ENCODE results near the gene PTPRQ.
"Not testable (repeated sequence)": the region's sequence is repeated elsewhere in the genome, so short reads cannot be mapped to it uniquely, and the experiment has no call there.

PTPRQ gene

GRCh38 chr12:80470403-80470802 is 26.4 kb downstream of the PTPRQ start:
- DNase-seq (ENCODE audit: low spot score): no peak

DNA sequence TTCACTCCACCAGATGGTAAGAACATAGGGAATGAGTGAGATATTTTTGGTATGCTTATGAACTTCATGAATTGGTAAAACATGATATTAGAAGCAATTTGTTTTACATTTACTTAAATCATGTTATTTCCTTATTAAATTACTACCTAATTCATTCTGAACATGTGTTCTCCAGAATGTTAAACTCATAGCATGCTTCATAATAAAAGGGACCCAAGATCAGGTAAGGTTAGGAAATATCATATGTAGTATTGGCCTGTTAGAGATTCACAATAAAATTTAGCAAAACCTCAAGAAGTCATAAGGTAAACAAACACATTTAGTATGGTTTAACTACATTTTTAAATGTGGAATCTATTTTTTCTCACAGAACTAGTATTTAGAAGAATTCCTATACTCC is 28.2 kb downstream of the PTPRQ start:
- no peak for DNase-seq (ENCODE audit: low spot score)

DNA sequence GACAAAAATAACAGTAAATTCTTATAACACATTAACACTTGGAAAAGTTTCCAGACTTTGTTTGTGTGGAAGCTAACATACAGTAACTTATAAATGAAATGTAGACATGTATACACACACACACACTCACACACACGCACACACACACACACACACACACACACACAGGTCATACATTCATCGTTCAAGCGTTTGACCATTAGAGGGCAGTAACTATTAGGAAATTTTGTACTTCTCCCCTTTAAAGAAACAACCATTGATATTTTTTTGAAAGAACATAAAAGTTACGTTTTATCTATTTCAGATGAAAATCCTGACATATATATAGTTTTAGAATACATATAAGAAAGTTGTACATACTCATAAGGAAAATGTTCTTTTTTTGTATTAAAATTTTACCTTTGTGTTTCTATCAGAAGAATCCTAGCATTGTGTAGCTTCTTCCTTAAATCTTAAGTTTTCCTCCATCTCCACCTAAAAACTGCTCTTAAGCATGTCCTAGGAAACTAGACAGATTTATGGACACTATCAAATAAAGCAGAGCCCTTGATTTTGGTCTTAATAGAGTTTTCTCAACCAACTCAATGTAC is 29.0 kb downstream of the PTPRQ start:
- DNase-seq (ENCODE audit: low spot score): peak; percentile 56

- not testable (repeated sequence) for DNase-seq (ENCODE audit: low spot score)
Measured at GRCh38 chr12:80477521-80478145, 33.6 kb downstream of the PTPRQ start.

- no peak for DNase-seq (ENCODE audit: low spot score)
Measured at GRCh38 chr12:80484746-80485145, 40.7 kb downstream of the PTPRQ start.

DNA sequence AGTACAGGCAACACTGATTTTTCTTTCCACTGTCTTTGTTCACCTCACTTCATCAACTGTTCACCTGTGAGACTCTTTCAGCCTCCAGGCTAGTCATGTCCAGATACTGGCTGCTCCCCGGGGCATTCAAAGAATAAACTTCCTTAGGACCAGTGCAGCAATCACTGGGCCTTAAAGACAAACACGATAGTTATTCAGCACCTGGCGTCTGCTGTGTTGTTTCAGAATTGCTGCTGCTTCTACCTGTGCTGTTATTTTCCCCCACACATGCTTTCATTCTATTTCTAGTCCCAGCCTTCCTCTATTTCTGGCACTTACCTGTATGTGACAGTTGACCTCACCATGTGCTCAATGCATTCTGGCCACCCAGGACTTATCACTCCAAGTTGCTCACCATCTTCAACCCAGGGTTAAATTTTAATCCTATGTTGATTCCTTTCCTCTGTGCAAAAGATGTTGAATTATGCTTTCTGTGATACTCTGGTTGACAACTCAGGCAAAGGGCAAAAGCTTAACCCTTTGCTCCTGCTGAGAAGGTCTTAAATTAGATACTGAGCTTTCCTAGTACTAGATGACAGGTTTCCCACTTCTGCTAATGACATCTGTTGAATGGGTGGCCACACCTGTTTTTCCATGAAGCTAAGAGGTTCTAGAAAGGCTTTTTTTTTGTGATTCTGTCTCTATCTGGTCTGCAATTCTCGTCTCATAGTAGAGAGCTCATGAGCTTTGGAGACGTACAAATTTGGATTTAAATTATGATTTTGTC is 41.4 kb downstream of the PTPRQ start:
- no peak for DNase-seq (ENCODE audit: low spot score)

DNA sequence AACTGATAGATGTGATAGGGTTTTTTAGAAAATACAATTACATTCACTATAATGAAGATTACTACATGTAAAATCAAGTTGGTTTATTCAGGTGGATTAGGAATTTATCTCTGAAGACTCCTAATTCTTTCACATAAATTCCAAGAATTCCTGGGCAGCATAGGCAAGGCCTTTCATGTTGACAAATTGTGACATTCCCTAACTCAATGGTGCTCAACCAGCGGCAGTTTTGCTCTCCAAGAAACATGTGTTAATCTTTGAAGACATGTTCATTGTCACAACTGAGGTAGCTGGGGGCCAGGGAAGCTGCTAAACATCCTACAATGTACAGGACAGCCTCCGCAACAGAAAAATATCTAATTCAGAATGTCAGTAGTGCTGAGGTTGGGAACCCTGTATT is 46.3 kb downstream of the PTPRQ start:
- no peak for DNase-seq (ENCODE audit: low spot score)

- no peak for DNase-seq (ENCODE audit: low spot score)
Measured at GRCh38 chr12:80491166-80491565, 47.1 kb downstream of the PTPRQ start.

GRCh38 chr12:80493466-80493865 is 49.4 kb downstream of the PTPRQ start:
- DNase-seq (ENCODE audit: low spot score): no peak

GRCh38 chr12:80494836-80495235 is 50.8 kb downstream of the PTPRQ start:
- no peak for DNase-seq (ENCODE audit: low spot score)

DNA sequence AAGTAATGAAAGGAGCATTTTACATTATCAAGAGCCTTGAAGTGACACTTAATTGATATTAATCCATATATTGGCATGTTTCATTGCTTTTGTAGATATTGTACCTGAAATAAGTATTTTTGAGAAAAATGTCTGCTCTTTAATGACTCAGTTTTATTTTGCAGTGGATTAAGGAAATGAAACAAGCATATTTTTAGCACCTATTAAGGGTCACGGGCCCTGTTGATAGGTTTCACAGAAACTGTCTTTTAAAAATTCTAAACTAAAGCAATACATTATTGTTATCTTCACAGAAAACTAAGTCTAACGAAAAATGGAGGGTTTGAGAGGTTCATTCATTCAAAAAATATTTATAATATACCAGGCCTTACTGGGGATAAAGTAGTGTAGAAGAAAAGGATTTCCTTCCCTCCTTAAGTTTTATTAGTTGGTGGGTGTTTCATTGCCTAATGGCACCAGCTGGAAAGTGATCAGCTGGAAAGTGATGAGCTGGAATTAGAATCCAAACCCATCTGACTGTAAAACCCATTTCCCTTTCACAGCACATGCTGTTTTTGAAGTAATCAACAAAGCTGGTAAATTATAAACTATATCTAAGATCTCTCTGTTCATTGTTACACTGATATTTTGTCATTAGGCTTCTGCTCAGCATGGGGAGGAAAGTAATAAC is 54.2 kb downstream of the PTPRQ start:
- DNase-seq (ENCODE audit: low spot score): no peak

DNA sequence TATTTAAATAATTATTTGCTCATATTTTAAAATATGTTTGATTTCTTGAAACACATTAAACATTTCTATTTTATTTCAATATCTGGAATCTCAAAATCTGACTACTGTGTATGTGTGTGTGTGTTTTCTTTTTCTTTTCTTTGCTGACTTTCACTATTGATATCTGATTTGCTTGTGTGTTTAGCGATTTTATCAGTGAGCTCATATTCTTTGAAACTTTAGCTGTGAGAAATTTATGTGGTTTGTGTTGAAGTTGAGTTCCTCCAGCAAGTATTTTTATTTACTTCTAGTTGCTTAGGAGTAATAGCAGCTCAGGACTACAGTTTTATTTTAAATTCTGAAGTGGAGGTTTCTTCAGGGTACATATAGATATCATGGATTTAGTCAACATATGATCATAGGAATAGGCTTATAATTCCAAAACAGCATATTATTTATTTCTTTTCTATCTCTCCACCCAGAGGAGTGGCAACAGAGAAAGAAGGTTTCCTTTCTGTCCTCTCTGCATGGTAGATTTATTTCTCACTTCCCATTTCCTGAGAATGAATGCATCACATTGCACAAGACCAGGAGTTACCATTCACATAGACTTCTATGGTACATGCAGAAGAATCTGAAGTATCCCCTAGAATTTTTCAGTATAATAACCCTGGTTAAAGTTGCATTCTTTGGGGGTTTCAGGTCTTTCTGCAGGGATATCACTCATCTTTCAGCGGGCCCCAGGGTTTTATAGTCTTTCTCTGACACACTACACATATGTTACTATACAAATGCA is 60.5 kb downstream of the PTPRQ start:
- no peak for DNase-seq (ENCODE audit: low spot score)

DNA sequence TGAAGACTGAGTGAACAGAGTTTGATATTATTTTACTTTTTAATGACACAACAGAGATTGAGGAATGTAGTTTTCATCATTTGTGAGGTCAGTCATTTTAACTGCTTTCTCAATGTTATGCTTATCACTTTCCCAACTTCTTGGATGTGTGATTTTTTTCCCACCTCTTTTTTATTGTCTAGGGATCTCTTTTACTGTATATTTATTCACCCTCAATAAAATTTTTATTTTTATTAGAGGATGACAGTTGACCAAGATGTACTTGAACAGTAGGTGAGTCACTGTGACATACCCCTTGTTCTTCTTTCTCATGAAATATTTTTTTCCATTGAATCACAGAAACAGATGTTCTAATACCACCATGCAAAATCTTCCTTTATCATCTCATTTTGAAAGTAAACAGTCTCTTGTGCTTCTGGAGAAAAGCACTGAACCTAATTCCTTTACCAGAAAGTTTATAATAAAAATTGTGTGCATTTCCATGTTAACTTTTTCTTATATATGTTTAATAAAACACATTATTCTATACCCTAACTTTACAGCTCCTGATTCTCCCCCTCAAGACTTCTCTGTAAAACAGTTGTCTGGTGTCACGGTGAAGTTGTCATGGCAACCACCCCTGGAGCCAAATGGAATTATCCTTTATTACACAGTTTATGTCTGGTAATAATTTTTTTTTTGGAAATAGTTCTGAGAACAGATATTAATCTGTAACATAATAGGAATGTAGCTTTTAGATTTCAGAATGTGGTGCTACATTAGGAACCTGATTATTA is 65.9 kb downstream of the PTPRQ start:
- no peak for DNase-seq (ENCODE audit: low spot score)

GRCh38 chr12:80512781-80513180 is 68.7 kb downstream of the PTPRQ start:
- DNase-seq (ENCODE audit: low spot score): no peak

DNA sequence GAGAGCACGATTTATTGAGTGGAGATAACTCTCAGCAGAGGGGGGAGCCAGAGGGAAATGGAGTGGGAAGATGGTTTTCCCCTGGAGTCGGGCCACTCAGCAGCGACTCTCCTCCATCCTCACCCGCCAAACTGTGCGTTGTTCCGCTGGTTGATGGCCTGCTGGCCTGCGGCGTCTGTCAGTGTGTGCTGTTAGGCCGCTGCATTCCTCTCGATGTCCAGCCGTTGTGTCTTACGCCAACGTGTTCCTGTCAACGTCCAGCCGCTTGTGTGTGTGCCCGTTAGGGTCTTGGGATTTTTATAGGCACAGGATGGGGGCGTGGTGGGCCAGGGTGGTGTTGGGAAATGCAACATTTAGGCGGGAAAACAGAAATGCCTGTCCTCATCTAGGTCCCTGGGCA is 69.2 kb downstream of the PTPRQ start:
- DNase-seq (ENCODE audit: low spot score): no peak

- no peak for DNase-seq (ENCODE audit: low spot score)
Measured at GRCh38 chr12:80517655-80518054, 73.6 kb downstream of the PTPRQ start.

- DNase-seq (ENCODE audit: low spot score): no peak
Measured at GRCh38 chr12:80531646-80532045, 87.6 kb downstream of the PTPRQ start.

- DNase-seq (ENCODE audit: low spot score): no peak
Measured at GRCh38 chr12:80539029-80539428, 95.0 kb downstream of the PTPRQ start.

- no peak for DNase-seq (ENCODE audit: low spot score)
Measured at GRCh38 chr12:80549298-80549697, 105.3 kb downstream of the PTPRQ start.

- DNase-seq (ENCODE audit: low spot score): peak; percentile 42
Measured at GRCh38 chr12:80551897-80552296, 107.9 kb downstream of the PTPRQ start.

- peak; percentile 80 for DNase-seq (ENCODE audit: low spot score)
Measured at GRCh38 chr12:80553316-80553715, 109.3 kb downstream of the PTPRQ start.

Data from RKO (cell line).